Measurements from ENCODE around the gene SUDS3. TPM values are rescaled to one million over a fixed set of nuclear protein-coding genes. Genes with fewer than 3 reads are reported as not detected.

The SUDS3 gene
- polyA plus RNA-seq, 1 donor (not counting 4 experiments of a cell fraction or from before 2014, with no cell fraction given): 32.4 TPM

DNA sequence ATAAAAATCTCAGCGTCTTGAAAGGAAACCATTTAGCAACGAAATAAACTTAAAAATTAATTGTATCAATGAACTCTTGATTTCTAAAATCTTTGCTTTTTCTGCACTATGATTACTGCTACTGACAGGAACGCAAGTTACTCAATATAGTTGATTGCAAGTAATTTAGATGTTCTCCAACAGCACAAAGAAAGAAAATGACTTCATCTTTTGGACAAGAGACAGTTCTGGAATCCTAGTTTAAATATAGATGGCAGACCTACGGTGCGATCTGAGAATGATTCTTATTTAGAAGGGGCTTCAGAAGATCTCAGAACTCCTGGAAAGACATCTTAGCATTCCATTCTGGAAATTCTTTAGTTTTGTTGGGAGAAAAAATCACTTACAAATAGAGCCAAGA lies 1.4 kb upstream of the SUDS3 start:
- FAIRE-seq: no peak
- no peaks in the 10 kb centered on the region for H3K9me1 ChIP-seq (ENCODE audit: control insufficient read depth, extremely low read depth, insufficient read depth, low read length)
- H3K4me1 ChIP-seq (ENCODE audit: control insufficient read depth, extremely low read depth, insufficient read depth, low read length): peaks cover 33% of the 10 kb centered on the region
- dilution Hi-C loops (cut with MboI; ENCODE audit: extremely low pct_ligation_motif_present, low sequenced_read_pairs): no loop called here
- TF ChIP-seq EZH2 (IDR thresholded peaks at IDR 0.05; ENCODE audit: low read length): no peak
- TF ChIP-seq CTCF (optimal IDR thresholded peaks at IDR 0.05 in 1 of 3, IDR thresholded peaks at IDR 0.05 in 1 of 3, conservative IDR thresholded peaks at IDR 0.05 in 1 of 3; ENCODE audit: extremely low read depth in 1 of 3, insufficient read depth in 2 of 3, low read length in 3 of 3): no peak
- peaks cover 62% of the 10 kb centered on the region for H3K79me2 ChIP-seq (ENCODE audit: control insufficient read depth, insufficient read depth, low read length)
- no peaks in the 10 kb centered on the region for H3K27me3 ChIP-seq (ENCODE audit: control insufficient read depth, extremely low read depth, insufficient read depth, low read length)
- peak overlapping the region; percentile 51 for H2AFZ ChIP-seq (ENCODE audit: control insufficient read depth, low read length)
- peak overlapping the region; percentile 13 for H3K27ac ChIP-seq (ENCODE audit: control insufficient read depth, insufficient read depth, low read length)
- H3K9ac ChIP-seq (ENCODE audit: control insufficient read depth, extremely low read depth, insufficient read depth, low read length): peak overlapping the region; percentile 29
- peak overlapping the region; percentile 49 for H3K4me2 ChIP-seq (ENCODE audit: control insufficient read depth, extremely low read depth, insufficient read depth, low read depth, low read length)
- DNase-seq (ENCODE audit: low read depth, low spot score): no peak
- H3K36me3 ChIP-seq (ENCODE audit: control insufficient read depth in 2 of 2, extremely low read depth in 1 of 2, insufficient read depth in 2 of 2, low read length in 2 of 2): peaks cover 0 to 6% of the 10 kb centered on the region in 2 experiments
- peaks cover 3% of the 10 kb centered on the region for H4K20me1 ChIP-seq (ENCODE audit: control insufficient read depth, extremely low read depth, insufficient read depth, low read length)
- H3K4me3 ChIP-seq (ENCODE audit: control insufficient read depth in 2 of 3, extremely low read depth in 1 of 3, insufficient read depth in 2 of 3, low read depth in 1 of 3, low read length in 3 of 3): peak overlapping the region in 2 of 3 experiments; percentile 5 to 92
- no peaks in the 10 kb centered on the region for H3K9me3 ChIP-seq (ENCODE audit: control insufficient read depth, low read depth, low read length)

GRCh38 chr12:118375348-118375747 lies 1.0 kb upstream of the SUDS3 start:
- Histone ChIP-seq H3K27ac (ENCODE audit: control insufficient read depth, insufficient read depth, low read length) (peak overlapping the region; percentile 13), H3K36me3 (ENCODE audit: control insufficient read depth in 2 of 2, extremely low read depth in 1 of 2, insufficient read depth in 2 of 2, low read length in 2 of 2) (peaks cover 0 to 6% of the 10 kb centered on the region in 2 experiments), H3K27me3 (ENCODE audit: control insufficient read depth, extremely low read depth, insufficient read depth, low read length) (no peaks in the 10 kb centered on the region), H3K4me2 (ENCODE audit: control insufficient read depth, extremely low read depth, insufficient read depth, low read depth, low read length) (peak overlapping the region; percentile 49), H3K9me3 (ENCODE audit: control insufficient read depth, low read depth, low read length) (no peaks in the 10 kb centered on the region), H4K20me1 (ENCODE audit: control insufficient read depth, extremely low read depth, insufficient read depth, low read length) (peaks cover 3% of the 10 kb centered on the region), H3K4me1 (ENCODE audit: control insufficient read depth, extremely low read depth, insufficient read depth, low read length) (peaks cover 31% of the 10 kb centered on the region), H3K79me2 (ENCODE audit: control insufficient read depth, insufficient read depth, low read length) (peaks cover 58% of the 10 kb centered on the region), H3K4me3 (ENCODE audit: control insufficient read depth in 2 of 3, extremely low read depth in 1 of 3, insufficient read depth in 2 of 3, low read depth in 1 of 3, low read length in 3 of 3) (peak overlapping the region in 2 of 3 experiments; percentile 0 to 92), H3K9ac (ENCODE audit: control insufficient read depth, extremely low read depth, insufficient read depth, low read length) (peak overlapping the region; percentile 29), H3K9me1 (ENCODE audit: control insufficient read depth, extremely low read depth, insufficient read depth, low read length) (no peaks in the 10 kb centered on the region), H2AFZ (ENCODE audit: control insufficient read depth, low read length) (peak overlapping the region; percentile 51)
- DNase-seq (ENCODE audit: low read depth, low spot score) (no peak), FAIRE-seq (no peak)
- dilution Hi-C loops (cut with MboI; ENCODE audit: extremely low pct_ligation_motif_present, low sequenced_read_pairs): no loop called here
- TF ChIP-seq CTCF (optimal IDR thresholded peaks at IDR 0.05 in 1 of 3, IDR thresholded peaks at IDR 0.05 in 1 of 3, conservative IDR thresholded peaks at IDR 0.05 in 1 of 3; ENCODE audit: extremely low read depth in 1 of 3, insufficient read depth in 2 of 3, low read length in 3 of 3) (no peak), EZH2 (IDR thresholded peaks at IDR 0.05; ENCODE audit: low read length) (no peak)

Measured in keratinocyte (primary cell).